Endothelial cell of umbilical vein (primary cell): ENCODE results near the gene NMB. TPM values are rescaled to one million over a fixed set of nuclear protein-coding genes. Genes with fewer than 3 reads are reported as not detected.

Experiments used
- BruUV-seq: library from RNA; stranded (reverse); fragments of 400-500 nt; replicated peaks from 2 replicates; lab custom pipeline; 2021; lab: Mats Ljungman, UMichigan
- CTCF ChIA-PET: fragments of 300-600, 350-600 bp; sonication (Branson Sonifier 250); formaldehyde crosslinking; loops from one replicate; lab custom pipeline; 2021; ENCODE audit warnings: antibody characterized with exemption, inconsistent platforms; lab: Charles Lee
- POLR2A ChIA-PET: fragments of 300-600, 350-600 bp; sonication (Branson Sonifier 250); formaldehyde crosslinking; loops from one replicate; lab custom pipeline; 2021; ENCODE audit warnings: antibody characterized with exemption, inconsistent platforms; lab: Charles Lee
- DNase-seq: peaks from one replicate; pipeline ENCODE4 v3.0.0-alpha.2; 2011; ENCODE audit warnings: low read depth, low spot score
- FAIRE-seq: peaks from 2 replicates; lab custom pipeline; 2011; peaks lifted over from hg19 to GRCh38; lab: Jason Lieb, UNC
- H2AFZ ChIP-seq: 2 replicates; pipeline ENCODE4 v1.6.0; 2012; ENCODE audit warnings: low read depth, low read length, control low read depth, inconsistent platforms
- H3K27ac ChIP-seq: 2 replicates; pipeline ENCODE4 v1.5.1; 2011; ENCODE audit warnings: low read depth, mild to moderate bottlenecking, control low read depth, low read length, moderate library complexity; ENCODE audit not compliant: insufficient read depth
- H3K27me3 ChIP-seq, 2 experiments: 2 replicates each; pipeline versions ENCODE4 v1.6.0 to v1.6.1; 2011; ENCODE audit warnings: low read length in 2 of 2, mixed read lengths in 1 of 2; ENCODE audit not compliant: control insufficient read depth in 2 of 2, insufficient read depth in 2 of 2
- H3K36me3 ChIP-seq, 2 experiments: 2 replicates in 1 of 2; 3 replicates in 1 of 2; pipeline ENCODE4 v1.5.1; 2011; ENCODE audit warnings: low read length in 2 of 2, mild to moderate bottlenecking in 1 of 2, moderate library complexity in 1 of 2; ENCODE audit not compliant: control insufficient read depth in 2 of 2, insufficient read depth in 2 of 2; ENCODE audit errors: extremely low read depth in 1 of 2
- H3K4me1 ChIP-seq: 3 replicates; pipeline ENCODE4 v1.5.1; 2011; ENCODE audit warnings: mild to moderate bottlenecking, low read length; ENCODE audit not compliant: control insufficient read depth, insufficient read depth; ENCODE audit errors: extremely low read depth
- H3K4me2 ChIP-seq: 2 replicates; pipeline ENCODE4 v1.6.1; 2011; ENCODE audit warnings: low read length, control low read depth, mixed read lengths; ENCODE audit not compliant: insufficient read depth
- H3K4me3 ChIP-seq, 3 experiments: fragments of 200-600 bp in 1 of 3; sonication (generic), shearing (Covaris generic) in 1 of 3; replicated peaks in 1 of 3; 2 replicates each; pipeline ENCODE4 v1.5.1; 2011 to 2016; ENCODE audit warnings: control low read depth in 3 of 3, low read length in 3 of 3, mild to moderate bottlenecking in 2 of 3, inconsistent platforms in 1 of 3, low read depth in 1 of 3, moderate library complexity in 1 of 3; ENCODE audit not compliant: insufficient read depth in 1 of 3
- H3K79me2 ChIP-seq: 2 replicates; pipeline ENCODE4 v1.6.0; 2012; ENCODE audit warnings: low read length, inconsistent platforms; ENCODE audit not compliant: control insufficient read depth, insufficient read depth
- H3K9ac ChIP-seq: replicated peaks from 2 replicates; pipeline ENCODE3; 2011; ENCODE audit warnings: low read length, control low read depth; ENCODE audit not compliant: insufficient read depth; ENCODE audit errors: extremely low read depth
- H3K9me1 ChIP-seq: replicated peaks from 3 replicates; pipeline ENCODE4 v1.6.0; 2011; ENCODE audit warnings: mild to moderate bottlenecking, low read length; ENCODE audit not compliant: control insufficient read depth, insufficient read depth; ENCODE audit errors: extremely low read depth
- H3K9me3 ChIP-seq: replicated peaks from 2 replicates; pipeline ENCODE4 v1.5.1; 2012; ENCODE audit warnings: low read length, inconsistent platforms; ENCODE audit not compliant: control insufficient read depth, insufficient read depth
- H4K20me1 ChIP-seq: replicated peaks from 2 replicates; pipeline ENCODE3; 2011; ENCODE audit warnings: mild to moderate bottlenecking, low read length; ENCODE audit not compliant: control insufficient read depth, insufficient read depth; ENCODE audit errors: extremely low read depth
- EZH2 ChIP-seq: IDR thresholded peaks from 2 replicates; pipeline ENCODE4 v1.6.1; 2012; ENCODE audit warnings: borderline replicate concordance, low read depth, mild to moderate bottlenecking, moderate library complexity, low read length, inconsistent platforms; ENCODE audit not compliant: severe bottlenecking
- FOS ChIP-seq: IDR thresholded peaks from 2 replicates; pipeline ENCODE4 v1.6.1; 2011; ENCODE audit warnings: mild to moderate bottlenecking, low read length, moderate library complexity, borderline replicate concordance; ENCODE audit not compliant: insufficient read depth
- GATA2 ChIP-seq: IDR thresholded peaks from 2 replicates; pipeline ENCODE4 v1.7.0; 2011; ENCODE audit warnings: low read depth, mild to moderate bottlenecking, moderate library complexity, mixed read lengths, low read length; ENCODE audit not compliant: insufficient read length, insufficient read depth
- JUN ChIP-seq: IDR thresholded peaks from 2 replicates; pipeline ENCODE4 v1.6.1; 2011; ENCODE audit warnings: borderline replicate concordance, low read depth; ENCODE audit not compliant: insufficient read length, insufficient read depth
- MYC ChIP-seq: IDR thresholded peaks from one replicate; pipeline ENCODE4 v1.6.1; 2011; ENCODE audit warnings: mild to moderate bottlenecking, low read depth, low read length
- POLR2A ChIP-seq: IDR thresholded peaks from 2 replicates; pipeline ENCODE4 v1.6.1; 2012; ENCODE audit warnings: low read depth, mild to moderate bottlenecking, control low read depth, low read length
- POLR2AphosphoS5 ChIP-seq: IDR thresholded peaks from 2 replicates; pipeline ENCODE4 v1.6.1; 2012; ENCODE audit warnings: low read depth, mild to moderate bottlenecking, control low read depth, low read length, moderate library complexity; ENCODE audit not compliant: insufficient read depth
- dilution Hi-C: fragments of 300-500 bp; cut with MboI; formaldehyde crosslinking; loops from one replicate; pipeline ENCODE4 v1.15.0; 2019; ENCODE audit warnings: low sequenced_read_pairs; ENCODE audit not compliant: extremely low pct_ligation_motif_present
- intact Hi-C: fragments of 100-400 bp; cut with micrococcal nuclease; formaldehyde crosslinking; loops from one replicate; pipeline ENCODE4 v1.10.0; 2022
- polyA plus RNA-seq, 4 experiments: library from polyadenylated mRNA; depleted of rRNA in 3 of 4; stranded (reverse) in 3 of 4; unstranded in 1 of 4; fragments of >200 nt; gene quantifications; 2 replicates each; pipeline versions ENCODE4 v1.2.1 to v1.2.3, GENCODE V29; 2011 to 2012; ENCODE audit warnings: missing spikeins in 1 of 4
- total RNA-seq: library from RNA; stranded (reverse); gene quantifications from 2 replicates; pipeline ENCODE4 v1.2.3, GENCODE V29; 2021
- TF ChIP-seq, protein P1 (sequence below), 2 donors: IDR thresholded peaks; 1 replicate in 1 of 2; 2 replicates in 1 of 2; pipeline ENCODE4 v1.5.1; 2011; ENCODE audit warnings: low read length in 2 of 2, mild to moderate bottlenecking in 2 of 2, moderate library complexity in 2 of 2, control low read depth in 1 of 2, inconsistent platforms in 1 of 2, low read depth in 1 of 2; ENCODE audit not compliant: insufficient read depth in 1 of 2; ENCODE audit errors: extremely low read depth in 1 of 2
- TF ChIP-seq, protein P2 (sequence below): IDR thresholded peaks from 2 replicates; pipeline ENCODE4 v1.6.1; 2011; ENCODE audit not compliant: insufficient read depth, insufficient read length

The NMB gene
- total and polyA plus RNA-seq, 2 donors (not counting 3 experiments of a cell fraction or from before 2014, with no cell fraction given) = 7.8 to 9.8 TPM

DNA sequence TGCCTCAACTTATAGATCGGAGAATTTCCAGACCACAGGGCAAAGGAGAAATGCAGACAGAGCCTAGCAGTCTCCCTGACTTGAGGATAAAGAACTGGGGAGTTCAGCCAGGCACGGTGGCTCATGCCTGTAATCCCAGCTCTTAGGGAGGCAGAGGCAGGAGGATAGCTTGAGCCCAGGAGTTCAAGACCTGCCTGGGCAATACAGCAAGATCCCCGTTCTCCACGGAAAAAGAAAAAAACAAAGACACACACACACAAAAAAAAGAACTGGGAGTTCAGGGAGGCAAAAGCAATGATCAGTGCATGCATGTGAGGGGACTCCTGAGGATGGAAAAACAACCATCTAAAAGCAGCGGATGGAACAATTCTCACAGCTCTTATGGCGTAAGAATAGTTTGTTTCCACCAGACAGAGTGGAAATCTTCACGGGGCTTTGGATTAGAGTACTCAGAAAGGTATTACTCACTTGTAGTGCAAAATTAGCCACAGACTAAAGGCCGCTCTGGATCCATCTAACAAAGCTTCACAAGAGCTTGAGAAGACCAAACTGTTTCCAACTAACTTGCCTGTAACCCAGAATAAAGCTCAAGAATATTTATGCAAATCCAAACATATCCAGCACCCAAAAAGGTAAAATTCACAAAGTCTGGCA is 41.7 kb upstream of the NMB start:
- intact Hi-C loops (no loop called here), dilution Hi-C loops (no loop called here)
- H3K9ac ChIP-seq = no peak overlapping the region
- no peak overlapping the region for H2AFZ ChIP-seq
- FAIRE-seq (no peak), DNase-seq (no peak)
- no peak for TF ChIP-seq JUN
- TF ChIP-seq GATA2 = no peak
- no peak for TF ChIP-seq MYC
- TF ChIP-seq FOS = no peak
- no peak for TF ChIP-seq POLR2AphosphoS5
- no peak for TF ChIP-seq POLR2A
- TF ChIP-seq EZH2 = no peak
- TF ChIP-seq, protein P1, sequence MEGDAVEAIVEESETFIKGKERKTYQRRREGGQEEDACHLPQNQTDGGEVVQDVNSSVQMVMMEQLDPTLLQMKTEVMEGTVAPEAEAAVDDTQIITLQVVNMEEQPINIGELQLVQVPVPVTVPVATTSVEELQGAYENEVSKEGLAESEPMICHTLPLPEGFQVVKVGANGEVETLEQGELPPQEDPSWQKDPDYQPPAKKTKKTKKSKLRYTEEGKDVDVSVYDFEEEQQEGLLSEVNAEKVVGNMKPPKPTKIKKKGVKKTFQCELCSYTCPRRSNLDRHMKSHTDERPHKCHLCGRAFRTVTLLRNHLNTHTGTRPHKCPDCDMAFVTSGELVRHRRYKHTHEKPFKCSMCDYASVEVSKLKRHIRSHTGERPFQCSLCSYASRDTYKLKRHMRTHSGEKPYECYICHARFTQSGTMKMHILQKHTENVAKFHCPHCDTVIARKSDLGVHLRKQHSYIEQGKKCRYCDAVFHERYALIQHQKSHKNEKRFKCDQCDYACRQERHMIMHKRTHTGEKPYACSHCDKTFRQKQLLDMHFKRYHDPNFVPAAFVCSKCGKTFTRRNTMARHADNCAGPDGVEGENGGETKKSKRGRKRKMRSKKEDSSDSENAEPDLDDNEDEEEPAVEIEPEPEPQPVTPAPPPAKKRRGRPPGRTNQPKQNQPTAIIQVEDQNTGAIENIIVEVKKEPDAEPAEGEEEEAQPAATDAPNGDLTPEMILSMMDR (IDR thresholded peaks at IDR 0.05; ENCODE audit: extremely low read depth in 1 of 2, insufficient read depth in 1 of 2, low read depth in 1 of 2, low read length in 2 of 2) = no peak
- TF ChIP-seq, protein P2, sequence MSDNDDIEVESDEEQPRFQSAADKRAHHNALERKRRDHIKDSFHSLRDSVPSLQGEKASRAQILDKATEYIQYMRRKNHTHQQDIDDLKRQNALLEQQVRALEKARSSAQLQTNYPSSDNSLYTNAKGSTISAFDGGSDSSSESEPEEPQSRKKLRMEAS = no peak
- no peaks in the 10 kb centered on the region for H3K9me1 ChIP-seq
- H3K27ac ChIP-seq = no peak overlapping the region
- H3K27me3 ChIP-seq = no peaks in the 10 kb centered on the region
- H4K20me1 ChIP-seq = peaks cover 5% of the 10 kb centered on the region
- no peaks in the 10 kb centered on the region for H3K9me3 ChIP-seq
- no peak overlapping the region for H3K4me3 ChIP-seq
- no peak overlapping the region for H3K4me2 ChIP-seq
- no peaks in the 10 kb centered on the region for H3K4me1 ChIP-seq
- ChIA-PET CTCF (interaction anchor here (0.6 kb wide), 1 partner anchor 41 kb away, joined by 3 read pairs; the partner anchor contains the start of gene NMB), POLR2A (no interaction called here)
- no peaks in the 10 kb centered on the region for H3K36me3 ChIP-seq
- H3K79me2 ChIP-seq = peaks cover 92% of the 10 kb centered on the region
- no TSS peak for BruUV-seq
